ENCODE results near the gene XIRP2. TPM values are rescaled to one million over a fixed set of nuclear protein-coding genes. Genes with fewer than 3 reads are reported as not detected.

Gene XIRP2
- total RNA-seq, 6 experiments from 2014 or later = 0.05 to 2.0 (median 0.19) TPM

DNA sequence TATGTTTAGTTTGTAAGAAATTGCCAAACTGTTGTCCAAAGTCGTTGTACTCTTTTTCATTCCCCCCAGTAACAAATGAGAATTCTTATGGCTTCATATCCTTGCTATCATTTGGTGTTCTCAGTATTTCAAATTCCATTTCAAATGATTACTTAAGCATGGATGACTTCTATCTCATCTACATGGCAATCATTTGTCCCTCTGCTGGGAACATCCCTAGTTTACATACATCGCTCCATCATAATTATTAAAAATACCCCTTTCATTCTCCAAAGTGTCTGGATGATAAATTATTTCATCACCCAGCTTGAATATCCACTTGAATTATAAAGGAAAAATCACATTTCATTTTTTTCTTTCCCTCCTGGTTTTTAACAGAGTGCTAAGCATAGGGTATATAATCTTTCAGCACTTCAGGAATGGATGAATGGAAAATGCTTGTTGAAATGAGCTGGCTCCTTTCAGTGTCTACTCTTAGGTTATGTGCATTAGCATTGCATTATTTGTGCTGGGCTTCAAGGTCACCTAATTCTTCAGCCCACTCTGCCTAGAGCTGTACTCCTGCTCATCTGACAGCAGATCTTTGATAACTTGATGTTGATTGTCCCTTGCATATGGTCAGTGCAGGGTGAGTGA lies 33.1 kb downstream of the XIRP2 start:
- Histone ChIP-seq H3K9me3 (no peaks in the 10 kb centered on the region), H3K27me3 (no peaks in the 10 kb centered on the region), H3K27ac (no peak overlapping the region), H3K4me1 (no peaks in the 10 kb centered on the region), H3K36me3 (no peaks in the 10 kb centered on the region), H3K4me3 (no peak overlapping the region)
- intact Hi-C loops (cut with DNase I) = no loop called here
- no peak for ATAC-seq
- no peak for TF ChIP-seq POLR2A (IDR thresholded peaks at IDR 0.05)
- TF ChIP-seq, protein P1, sequence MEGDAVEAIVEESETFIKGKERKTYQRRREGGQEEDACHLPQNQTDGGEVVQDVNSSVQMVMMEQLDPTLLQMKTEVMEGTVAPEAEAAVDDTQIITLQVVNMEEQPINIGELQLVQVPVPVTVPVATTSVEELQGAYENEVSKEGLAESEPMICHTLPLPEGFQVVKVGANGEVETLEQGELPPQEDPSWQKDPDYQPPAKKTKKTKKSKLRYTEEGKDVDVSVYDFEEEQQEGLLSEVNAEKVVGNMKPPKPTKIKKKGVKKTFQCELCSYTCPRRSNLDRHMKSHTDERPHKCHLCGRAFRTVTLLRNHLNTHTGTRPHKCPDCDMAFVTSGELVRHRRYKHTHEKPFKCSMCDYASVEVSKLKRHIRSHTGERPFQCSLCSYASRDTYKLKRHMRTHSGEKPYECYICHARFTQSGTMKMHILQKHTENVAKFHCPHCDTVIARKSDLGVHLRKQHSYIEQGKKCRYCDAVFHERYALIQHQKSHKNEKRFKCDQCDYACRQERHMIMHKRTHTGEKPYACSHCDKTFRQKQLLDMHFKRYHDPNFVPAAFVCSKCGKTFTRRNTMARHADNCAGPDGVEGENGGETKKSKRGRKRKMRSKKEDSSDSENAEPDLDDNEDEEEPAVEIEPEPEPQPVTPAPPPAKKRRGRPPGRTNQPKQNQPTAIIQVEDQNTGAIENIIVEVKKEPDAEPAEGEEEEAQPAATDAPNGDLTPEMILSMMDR (IDR thresholded peaks at IDR 0.05) = no peak
- DNase-seq = no peak
- 60% methylated on average over 2 of the region's 2 CpGs for WGBS (ENCODE audit: insufficient coverage, low coverage, low lambda C conversion rate, missing lambda C conversion rate)

- Histone ChIP-seq H3K4me1 (no peaks in the 10 kb centered on the region), H3K27me3 (no peaks in the 10 kb centered on the region), H3K4me3 (no peak overlapping the region), H3K27ac (no peak overlapping the region), H3K9me3 (no peaks in the 10 kb centered on the region), H3K36me3 (no peaks in the 10 kb centered on the region)
- no peak for TF ChIP-seq POLR2A (IDR thresholded peaks at IDR 0.05)
- TF ChIP-seq, protein P1 (IDR thresholded peaks at IDR 0.05) = no peak
- intact Hi-C loops (cut with DNase I) = no loop called here
- no peak for DNase-seq
- ATAC-seq = no peak
Measured at GRCh38 chr2:166924967-166925366, 36.7 kb downstream of the XIRP2 start.

GRCh38 chr2:166926657-166927056 lies 38.4 kb downstream of the XIRP2 start:
- Histone ChIP-seq H3K27me3 (no peaks in the 10 kb centered on the region), H3K4me3 (no peak overlapping the region), H3K4me1 (no peaks in the 10 kb centered on the region), H3K36me3 (no peaks in the 10 kb centered on the region), H3K9me3 (no peaks in the 10 kb centered on the region), H3K27ac (no peak overlapping the region)
- ATAC-seq (no peak), DNase-seq (no peak)
- TF ChIP-seq, protein P1 (IDR thresholded peaks at IDR 0.05) = no peak
- TF ChIP-seq POLR2A (IDR thresholded peaks at IDR 0.05) = no peak
- intact Hi-C loops (cut with DNase I) = no loop called here
- 53% methylated on average over 1 of the region's 1 CpG for WGBS (ENCODE audit: insufficient coverage, low coverage, low lambda C conversion rate, missing lambda C conversion rate)

- intact Hi-C loops (cut with DNase I) = no loop called here
- DNase-seq (no peak), ATAC-seq (no peak)
- 82% methylated on average over 1 of the region's 1 CpG for WGBS (ENCODE audit: insufficient coverage, low coverage, low lambda C conversion rate, missing lambda C conversion rate)
- H3K4me3 ChIP-seq = no peak overlapping the region
- H3K36me3 ChIP-seq = no peaks in the 10 kb centered on the region
- no peak overlapping the region for H3K27ac ChIP-seq
- H3K9me3 ChIP-seq = no peaks in the 10 kb centered on the region
- H3K4me1 ChIP-seq = no peaks in the 10 kb centered on the region
- H3K27me3 ChIP-seq = no peaks in the 10 kb centered on the region
- TF ChIP-seq, protein P1 (IDR thresholded peaks at IDR 0.05) = no peak
- TF ChIP-seq POLR2A (IDR thresholded peaks at IDR 0.05) = no peak
Measured at GRCh38 chr2:166932032-166932431, 43.8 kb downstream of the XIRP2 start.

DNA sequence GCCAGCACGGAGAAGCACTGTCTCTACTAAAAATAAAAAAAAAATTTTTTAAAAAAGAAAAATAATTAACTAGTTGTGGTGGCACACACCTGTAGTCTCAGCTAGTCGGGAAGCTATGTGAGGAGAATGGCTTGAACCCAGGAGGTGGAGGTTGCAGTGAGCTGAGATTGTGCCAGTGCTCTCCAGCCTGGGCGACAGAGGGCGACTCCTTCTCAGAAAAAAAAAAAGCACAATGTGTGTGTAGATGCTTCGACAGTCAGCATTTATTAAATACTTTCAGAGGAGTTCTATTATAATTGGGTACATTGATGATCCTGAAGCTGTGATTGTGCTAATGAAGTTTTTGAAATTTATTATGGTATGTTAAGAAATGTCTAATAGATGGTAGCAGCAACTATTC lies 46.5 kb downstream of the XIRP2 start:
- Histone ChIP-seq H3K4me1 (no peaks in the 10 kb centered on the region), H3K4me3 (no peak overlapping the region), H3K36me3 (no peaks in the 10 kb centered on the region), H3K27me3 (no peaks in the 10 kb centered on the region), H3K9me3 (no peaks in the 10 kb centered on the region), H3K27ac (no peak overlapping the region)
- no peak for TF ChIP-seq POLR2A (IDR thresholded peaks at IDR 0.05)
- TF ChIP-seq, protein P1 (IDR thresholded peaks at IDR 0.05) = no peak
- no peak for DNase-seq
- intact Hi-C loops (cut with DNase I) = no loop called here
- ATAC-seq = no peak
- 64% methylated on average over 5 of the region's 5 CpGs for WGBS (ENCODE audit: insufficient coverage, low coverage, low lambda C conversion rate, missing lambda C conversion rate)
